Nucleus accumbens (tissue), 56 donors: ENCODE results near the gene MGAT5B.
"Not testable (repeated sequence)": the region's sequence is repeated elsewhere in the genome, so short reads cannot be mapped to it uniquely, and the experiment has no call there.

Source experiments
- DNase-seq, 56 donors: peaks; one replicate each; lab custom pipeline; 2025; lab: John Stamatoyannopoulos, UW

Gene MGAT5B

GRCh38 chr17:76844846-76845245, 23.4 kb upstream of the MGAT5B start:
- no peak for DNase-seq

- no peak for DNase-seq
These were observed 22.6 kb upstream of the MGAT5B start for GRCh38 chr17:76845541-76846017.

GRCh38 chr17:76847031-76847430, 21.2 kb upstream of the MGAT5B start:
- DNase-seq: no peak

GRCh38 chr17:76848670-76849069, 19.5 kb upstream of the MGAT5B start:
- DNase-seq: no peak

GRCh38 chr17:76849160-76849559, 19.0 kb upstream of the MGAT5B start:
- not testable (repeated sequence) for DNase-seq

GRCh38 chr17:76852843-76853242, 15.4 kb upstream of the MGAT5B start:
- no peak for DNase-seq

- no peak for DNase-seq
These were observed 13.1 kb upstream of the MGAT5B start for GRCh38 chr17:76855105-76855504.

GRCh38 chr17:76862079-76862478, 6.1 kb upstream of the MGAT5B start:
- DNase-seq: no peak

- DNase-seq: no peak
These were observed 5.7 kb upstream of the MGAT5B start for GRCh38 chr17:76862494-76862893.

- no peak for DNase-seq
These were observed 4.2 kb upstream of the MGAT5B start for GRCh38 chr17:76864024-76864423.

- no peak for DNase-seq
These were observed 3.0 kb upstream of the MGAT5B start for GRCh38 chr17:76865174-76865573.

GRCh38 chr17:76866203-76866602, 2.0 kb upstream of the MGAT5B start:
- no peak for DNase-seq

- no peak for DNase-seq
These were observed 1.2 kb upstream of the MGAT5B start for GRCh38 chr17:76866774-76867577.

- DNase-seq: peak in 2 of 56 donors; percentile 10 to 35
These were observed 527 bp upstream of the MGAT5B start for GRCh38 chr17:76867578-76868175.

GRCh38 chr17:76868669-76869495, 678 bp downstream of the MGAT5B start:
- no peak for DNase-seq

- DNase-seq: peak in 7 of 56 donors; percentile 10 to 26 (median 18)
These were observed 1.5 kb downstream of the MGAT5B start for GRCh38 chr17:76869496-76870376.

- no peak for DNase-seq
These were observed 2.1 kb downstream of the MGAT5B start for GRCh38 chr17:76870377-76870714.

GRCh38 chr17:76871668-76872067, 3.5 kb downstream of the MGAT5B start:
- no peak for DNase-seq

- DNase-seq: no peak
These were observed 4.1 kb downstream of the MGAT5B start for GRCh38 chr17:76872221-76872873.

- no peak for DNase-seq
These were observed 4.6 kb downstream of the MGAT5B start for GRCh38 chr17:76872874-76873221.
